ENCODE measurements around the gene TMEM248.

Gene TMEM248

DNA sequence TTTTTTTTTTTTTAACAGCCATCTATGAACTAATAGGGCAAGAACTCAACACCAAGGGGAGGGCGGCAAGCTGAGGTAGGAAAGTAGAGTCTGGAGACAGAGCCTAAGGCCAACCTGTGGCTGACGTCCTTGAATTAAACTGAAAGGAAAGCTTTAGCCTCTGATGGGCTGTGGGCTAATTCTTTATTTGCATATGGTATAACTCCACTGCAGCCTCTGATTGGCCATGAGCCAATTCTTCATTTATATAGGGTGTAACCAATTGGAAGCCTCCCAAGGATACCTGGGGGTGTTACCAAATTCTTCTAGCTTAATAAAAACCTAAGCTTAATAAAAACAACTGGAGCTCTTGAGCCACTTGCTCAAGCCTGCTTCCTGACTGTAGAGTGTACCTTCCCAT, 85.9 kb downstream of the TMEM248 start:
- DNase-seq, result no peak
